OCI-LY7 (cell line): ENCODE measurements around the gene ANKS1A. TPM values are rescaled to one million over a fixed set of nuclear protein-coding genes. Genes with fewer than 3 reads are reported as not detected.

Experiments
- BruUV-seq: library from RNA; stranded (reverse); fragments of 400-500 nt; replicated peaks from 2 replicates; lab custom pipeline; 2021; lab: Mats Ljungman, UMichigan
- CTCF ChIA-PET: fragments of 300-600 bp; sonication (Branson Sonifier 250); formaldehyde crosslinking; loops from one replicate; lab custom pipeline; 2022; ENCODE audit warnings: antibody characterized with exemption; ENCODE audit not compliant: unreplicated experiment; lab: Charles Lee
- POLR2A ChIA-PET: fragments of 300-600 bp; sonication (Branson Sonifier 250); formaldehyde crosslinking; loops from one replicate; lab custom pipeline; 2022; ENCODE audit warnings: antibody characterized with exemption; lab: Charles Lee
- DNase-seq: peaks from one replicate; pipeline ENCODE4 v3.0.0-alpha.2; 2015; ENCODE audit warnings: low spot score
- H2AFZ ChIP-seq: fragments of 200-600 bp; sonication (generic), shearing (Covaris generic); 2 replicates; pipeline ENCODE4 v1.6.1; 2014; ENCODE audit warnings: mild to moderate bottlenecking, antibody characterized with exemption, low read length, moderate library complexity
- H3K27ac ChIP-seq: fragments of 200-600 bp; sonication (generic); 2 replicates; pipeline ENCODE4 v1.5.1; 2014; ENCODE audit warnings: mixed run types, low read depth, mild to moderate bottlenecking, moderate library complexity, low read length, inconsistent platforms; ENCODE audit not compliant: poor library complexity, severe bottlenecking
- H3K36me3 ChIP-seq: fragments of 200-600 bp; sonication (generic); 2 replicates; pipeline ENCODE4 v1.6.1; 2014; ENCODE audit warnings: mild to moderate bottlenecking, antibody characterized with exemption, low read length, moderate library complexity, mixed read lengths; ENCODE audit not compliant: insufficient read depth
- H3K4me1 ChIP-seq: fragments of 200-600 bp; sonication (generic); 2 replicates; pipeline ENCODE4 v1.5.1; 2014; ENCODE audit warnings: mild to moderate bottlenecking, low read length; ENCODE audit not compliant: insufficient read depth, poor library complexity, severe bottlenecking
- H3K4me2 ChIP-seq: fragments of 200-600 bp; sonication (generic); 2 replicates; pipeline ENCODE4 v1.6.1; 2014; ENCODE audit warnings: mild to moderate bottlenecking, low read length
- H3K4me3 ChIP-seq: fragments of 200-600 bp; sonication (generic); 2 replicates; pipeline ENCODE4 v1.5.1; 2014; ENCODE audit warnings: mild to moderate bottlenecking, low read depth, low read length; ENCODE audit not compliant: poor library complexity, severe bottlenecking
- H3K79me2 ChIP-seq: fragments of 200-600 bp; sonication (generic); 2 replicates; pipeline ENCODE4 v1.6.1; 2016; ENCODE audit warnings: low read depth, mild to moderate bottlenecking, low read length, moderate library complexity, mixed read lengths; ENCODE audit not compliant: insufficient read depth
- H3K9me2 ChIP-seq: fragments of 200-600 bp; sonication (generic); 2 replicates; pipeline ENCODE4 v1.6.1; 2016; ENCODE audit warnings: mild to moderate bottlenecking, low read length, mixed read lengths; ENCODE audit not compliant: insufficient read depth
- H3K9me3 ChIP-seq: fragments of 200-600 bp; sonication (generic); 2 replicates; pipeline ENCODE4 v1.6.1; 2014; ENCODE audit warnings: mild to moderate bottlenecking, mixed run types, low read length, mixed read lengths
- H4K20me1 ChIP-seq: fragments of 200-600 bp; sonication (generic); 2 replicates; pipeline ENCODE4 v1.6.1; 2014; ENCODE audit warnings: mild to moderate bottlenecking, antibody characterized with exemption, low read length, moderate library complexity, mixed read lengths; ENCODE audit not compliant: insufficient read depth
- CTCF ChIP-seq: fragments of 200-600 bp; sonication (generic); conservative IDR thresholded peaks from 2 replicates; pipeline ENCODE4 v1.5.1; 2014; ENCODE audit warnings: mild to moderate bottlenecking, antibody characterized with exemption, low read length, moderate library complexity, mixed read lengths
- EZH2phosphoT487 ChIP-seq: fragments of 200-600 bp; sonication (generic); IDR thresholded peaks from 2 replicates; pipeline ENCODE4 v1.6.1; 2018; ENCODE audit warnings: low read depth, borderline replicate concordance, mild to moderate bottlenecking, mixed run types, antibody characterized with exemption, low read length, moderate library complexity, mixed read lengths
- intact Hi-C: fragments of 100-400 bp; cut with micrococcal nuclease; formaldehyde crosslinking; loops from one replicate; pipeline ENCODE4 v1.10.0; 2022; ENCODE audit not compliant: unreplicated experiment
- total RNA-seq, 2 experiments: library from RNA; depleted of rRNA in 1 of 2; stranded (reverse); fragments of >200 nt in 1 of 2; shearing (Covaris generic) in 1 of 2; gene quantifications; 2 replicates each; pipeline ENCODE4 v1.2.3, GENCODE V29; 2014 to 2022

The ANKS1A gene
- total RNA-seq, 2 experiments from 2014 or later: 7.8 to 13.8 TPM

DNA sequence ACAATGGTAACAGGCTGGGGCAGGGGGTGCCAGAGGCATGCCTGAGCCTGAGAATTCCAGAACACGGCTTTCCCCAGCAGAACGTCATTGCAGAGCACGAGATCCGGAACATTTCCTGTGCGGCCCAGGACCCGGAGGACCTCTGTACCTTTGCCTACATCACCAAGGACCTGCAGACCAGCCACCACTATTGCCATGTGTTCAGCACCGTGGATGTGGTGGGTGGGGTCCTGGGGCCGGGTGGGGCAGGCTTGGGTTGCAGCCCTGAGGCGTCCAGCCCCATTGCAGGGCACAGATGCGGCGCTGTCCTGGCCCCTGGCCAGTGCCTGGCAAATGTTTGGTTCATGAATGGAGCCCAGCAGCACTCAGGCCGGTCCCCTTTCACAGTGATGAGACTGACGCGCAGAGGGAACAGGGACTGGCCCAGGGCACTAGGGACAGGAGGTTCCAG is 195.0 kb downstream of the ANKS1A start:
- Histone ChIP-seq H3K4me2 (no peak overlapping the region), H3K79me2 (no peaks in the 10 kb centered on the region), H3K4me1 (no peaks in the 10 kb centered on the region), H3K9me3 (no peaks in the 10 kb centered on the region), H4K20me1 (no peaks in the 10 kb centered on the region), H3K4me3 (no peak overlapping the region), H3K9me2 (no peaks in the 10 kb centered on the region), H2AFZ (no peak overlapping the region), H3K36me3 (no peaks in the 10 kb centered on the region), H3K27ac (no peak overlapping the region)
- BruUV-seq: no TSS peak
- CTCF ChIA-PET: no interaction called here
- POLR2A ChIA-PET: interaction anchor here (0.6 kb wide), 1 partner anchor 598 kb away, joined by 3 read pairs; no protein-coding TSS in a partner anchor
- intact Hi-C loops: no loop called here
- TF ChIP-seq CTCF: no peak
- TF ChIP-seq EZH2phosphoT487: no peak
- no peak for DNase-seq

DNA sequence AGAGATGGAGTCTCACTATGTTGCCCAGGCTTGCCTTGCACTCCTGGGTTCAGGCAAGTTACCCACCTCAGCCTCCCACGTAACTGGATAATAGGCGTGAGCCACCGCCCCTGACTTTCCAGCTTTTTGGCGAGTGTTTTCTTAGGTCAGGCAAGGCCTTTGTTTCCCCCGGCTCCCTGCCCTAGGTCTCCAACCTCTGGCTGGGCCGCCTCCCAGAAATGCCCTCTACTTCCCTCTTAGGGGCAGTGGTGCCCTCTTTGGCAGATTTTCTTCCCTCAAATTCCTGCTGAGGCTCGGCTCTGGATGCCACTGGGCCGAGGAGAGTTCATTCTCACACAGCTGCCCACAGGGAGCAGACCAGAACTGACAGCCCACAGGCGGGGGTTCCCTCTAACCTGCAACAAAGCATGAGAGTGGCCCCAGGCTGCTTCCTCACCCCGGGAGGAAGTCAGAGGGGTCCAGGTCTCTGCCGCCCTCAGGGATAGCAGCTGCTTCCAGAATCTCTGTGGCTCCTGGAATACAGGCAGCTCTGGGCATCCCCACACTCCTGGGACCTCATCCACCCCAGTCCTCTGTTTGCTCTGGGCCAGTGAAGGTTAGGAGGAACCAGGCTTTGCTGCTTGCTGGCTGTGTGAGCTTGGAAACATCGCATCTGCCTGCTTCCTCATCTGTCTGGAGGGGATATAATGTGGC is 195.6 kb downstream of the ANKS1A start:
- CTCF ChIA-PET: no interaction called here
- POLR2A ChIA-PET: interaction anchor here (0.6 kb wide), 1 partner anchor 598 kb away, joined by 3 read pairs; no protein-coding TSS in a partner anchor
- H3K9me3 ChIP-seq: no peaks in the 10 kb centered on the region
- no peaks in the 10 kb centered on the region for H3K36me3 ChIP-seq
- H3K27ac ChIP-seq: no peak overlapping the region
- H3K9me2 ChIP-seq: no peaks in the 10 kb centered on the region
- intact Hi-C loops: no loop called here
- DNase-seq: no peak
- no peak overlapping the region for H2AFZ ChIP-seq
- no peak overlapping the region for H3K4me2 ChIP-seq
- TF ChIP-seq EZH2phosphoT487: no peak
- TF ChIP-seq CTCF: no peak
- H4K20me1 ChIP-seq: no peaks in the 10 kb centered on the region
- no peak overlapping the region for H3K4me3 ChIP-seq
- no peaks in the 10 kb centered on the region for H3K4me1 ChIP-seq
- no TSS peak for BruUV-seq
- H3K79me2 ChIP-seq: no peaks in the 10 kb centered on the region
